Middle frontal gyrus (tissue), 1 donor: ENCODE results near the gene TACO1.
A peak's percentile ranks its signal among the peaks of the same experiment; 100 is the strongest.

Experiments used
- DNase-seq: peaks from one replicate; pipeline ENCODE4 v3.0.0-alpha.2; 2015; ENCODE audit warnings: low spot score; ENCODE audit errors: extremely low spot score

TACO1 gene

DNA sequence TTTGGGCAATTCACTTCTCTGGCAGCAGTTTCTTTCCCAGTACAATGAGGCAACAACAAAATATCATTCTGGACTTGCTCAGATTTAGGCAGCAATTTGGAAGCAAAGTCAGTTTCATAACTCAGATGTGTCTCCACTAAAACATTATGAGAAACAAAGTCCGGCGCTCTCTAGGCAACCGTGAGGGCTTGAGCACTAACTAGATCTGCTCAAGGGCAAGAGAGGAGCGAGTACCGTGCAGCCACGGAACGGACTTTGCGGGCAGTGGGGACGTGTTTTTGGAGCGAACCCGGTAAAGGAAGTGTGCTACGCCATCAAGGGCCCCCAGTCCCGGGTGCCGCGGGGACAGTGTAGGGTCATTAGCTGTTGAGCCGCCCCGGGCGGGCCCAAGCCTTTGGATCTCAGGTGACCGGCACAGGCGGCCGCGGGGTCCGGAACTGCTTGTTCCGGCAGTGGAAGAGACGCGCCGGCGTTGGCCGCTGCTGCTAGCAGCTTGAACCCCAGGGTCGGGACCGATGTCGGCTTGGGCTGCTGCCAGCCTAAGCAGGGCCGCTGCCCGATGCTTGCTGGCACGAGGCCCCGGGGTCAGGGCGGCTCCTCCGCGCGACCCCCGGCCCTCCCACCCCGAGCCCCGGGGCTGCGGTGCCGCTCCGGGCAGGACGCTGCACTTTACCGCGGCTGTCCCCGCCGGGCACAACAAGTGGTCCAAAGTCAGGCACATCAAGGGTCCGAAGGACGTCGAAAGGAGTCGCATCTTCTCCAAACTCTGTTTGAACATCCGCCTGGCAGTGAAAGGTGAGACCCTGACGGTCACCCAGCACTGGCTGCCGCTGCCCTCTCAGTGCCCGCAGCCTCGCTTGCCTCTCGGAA lies at the start of gene TACO1:
Gene TACO1 (plus strand): TSS at position 327 of the 870 bp plus-strand sequence. CDS start 189 bp downstream, at position 516.
- DNase-seq, result peak; percentile 49

- DNase-seq, result no peak
Measured at GRCh38 chr17:63552211-63552610, 48.5 kb upstream of the TACO1 start.

DNA sequence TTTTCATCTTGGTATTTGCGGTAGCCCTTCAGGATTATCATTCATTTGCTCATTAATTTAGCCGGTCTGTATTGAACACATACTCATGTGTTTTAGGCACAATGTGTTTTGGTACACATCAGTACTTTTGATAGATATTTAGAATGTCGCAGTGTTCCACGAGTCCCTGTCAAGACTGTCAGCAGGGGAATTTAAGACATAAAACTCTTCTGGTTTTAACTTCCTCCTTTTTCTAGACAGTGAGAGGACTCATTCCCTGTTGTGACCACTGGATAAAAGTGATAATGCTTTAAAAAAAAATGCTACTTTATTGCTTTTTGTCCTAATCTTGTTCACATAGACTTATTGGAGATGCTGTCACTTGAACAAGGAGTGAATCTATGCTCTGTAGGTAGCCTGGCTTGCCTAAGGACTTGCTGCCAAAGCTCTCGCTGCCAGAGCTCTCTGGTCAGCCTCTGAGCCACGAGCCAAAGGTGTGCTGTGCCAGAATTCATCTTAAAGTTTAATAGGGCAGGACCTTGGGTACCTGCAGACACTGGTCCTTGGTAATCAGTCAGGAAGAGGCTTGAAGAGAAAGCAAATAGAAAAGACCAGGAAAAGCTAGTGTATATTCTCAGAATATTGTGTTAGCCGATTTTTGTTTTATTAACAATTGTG lies 45.1 kb upstream of the TACO1 start:
- no peak for DNase-seq

- no peak for DNase-seq
Measured at GRCh38 chr17:63557416-63557815, 43.3 kb upstream of the TACO1 start.

GRCh38 chr17:63558441-63558840 lies 42.3 kb upstream of the TACO1 start:
- no peak for DNase-seq

DNA sequence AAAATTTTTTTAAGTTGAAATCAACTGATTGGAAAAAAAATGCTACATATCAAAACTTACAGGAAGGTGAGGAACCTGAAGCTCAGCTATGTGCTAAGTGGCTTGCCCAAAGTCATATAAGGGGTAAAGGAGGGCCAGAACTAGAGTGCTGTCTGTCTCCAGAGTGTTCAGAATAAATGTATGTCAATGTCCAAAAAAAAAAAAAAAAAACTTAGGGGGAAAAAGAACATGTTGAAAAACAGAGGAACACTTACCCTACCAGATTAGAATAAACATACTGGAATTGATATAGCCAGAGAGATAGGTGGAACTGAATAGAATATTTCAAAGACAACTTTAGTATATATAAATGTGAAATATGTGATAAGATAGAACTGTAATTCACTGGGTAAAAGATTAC lies 38.9 kb upstream of the TACO1 start:
- DNase-seq, result no peak

DNA sequence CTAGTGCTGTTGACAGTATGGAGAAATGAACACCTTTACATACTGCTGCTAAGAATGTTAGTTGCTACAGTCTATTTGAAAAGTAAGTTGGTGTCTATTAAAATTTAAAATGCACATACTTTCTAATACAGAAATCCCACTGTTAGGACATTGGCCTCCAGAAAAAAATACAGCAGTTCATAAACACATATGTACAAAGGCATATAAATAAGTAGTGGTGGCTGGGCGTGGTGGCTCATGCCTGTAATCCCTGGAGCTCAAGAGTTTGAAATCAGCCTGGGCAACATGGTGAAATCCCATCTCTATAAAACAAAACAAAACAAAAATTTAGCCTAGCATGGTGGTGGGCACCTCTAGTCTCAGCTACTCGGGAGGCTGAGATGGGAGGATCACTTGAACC lies 37.4 kb upstream of the TACO1 start:
- no peak for DNase-seq

DNA sequence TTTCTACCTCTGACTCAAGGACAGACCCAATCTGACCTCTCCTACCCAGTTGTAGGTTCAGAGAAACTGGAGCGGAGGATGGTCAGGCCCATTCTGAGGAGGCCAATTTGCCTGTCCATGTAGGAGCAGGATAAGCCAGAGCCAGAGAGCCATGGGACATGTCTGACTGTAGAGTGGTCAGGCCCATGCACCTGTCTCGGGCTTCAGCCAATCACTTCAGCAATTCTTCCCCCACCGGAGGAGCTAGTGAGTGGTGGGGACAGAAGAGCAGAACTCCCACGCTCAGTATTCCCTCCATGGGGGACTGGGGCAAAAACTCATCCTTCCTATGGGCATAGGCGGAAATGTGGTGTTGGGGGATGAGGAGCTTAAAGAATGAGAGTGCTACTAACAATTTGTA lies 36.1 kb upstream of the TACO1 start:
- no peak for DNase-seq

DNA sequence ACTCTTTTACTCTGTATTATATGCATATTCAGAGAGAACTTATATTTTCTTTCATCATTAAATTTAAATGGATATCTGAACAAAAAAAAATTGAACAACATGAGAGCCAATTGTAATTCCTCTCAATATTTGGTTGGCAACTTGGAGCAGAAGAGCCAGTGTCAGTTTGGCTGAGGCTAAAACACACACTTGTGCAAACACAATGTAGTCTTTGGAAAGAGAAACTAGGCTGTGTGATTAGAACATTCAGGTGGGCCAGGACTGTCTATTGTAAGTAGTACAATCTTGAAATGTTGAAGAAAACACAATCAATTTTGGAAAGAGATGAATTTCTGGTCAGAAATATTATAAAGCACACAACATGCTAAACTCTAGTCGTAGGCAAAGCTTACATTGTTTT lies 33.5 kb upstream of the TACO1 start:
- DNase-seq, result no peak

GRCh38 chr17:63568563-63568962 lies 32.1 kb upstream of the TACO1 start:
- no peak for DNase-seq

GRCh38 chr17:63571632-63572310 lies 28.9 kb upstream of the TACO1 start:
- DNase-seq, result no peak

- DNase-seq, result no peak
Measured at GRCh38 chr17:63573634-63574033, 27.1 kb upstream of the TACO1 start.

DNA sequence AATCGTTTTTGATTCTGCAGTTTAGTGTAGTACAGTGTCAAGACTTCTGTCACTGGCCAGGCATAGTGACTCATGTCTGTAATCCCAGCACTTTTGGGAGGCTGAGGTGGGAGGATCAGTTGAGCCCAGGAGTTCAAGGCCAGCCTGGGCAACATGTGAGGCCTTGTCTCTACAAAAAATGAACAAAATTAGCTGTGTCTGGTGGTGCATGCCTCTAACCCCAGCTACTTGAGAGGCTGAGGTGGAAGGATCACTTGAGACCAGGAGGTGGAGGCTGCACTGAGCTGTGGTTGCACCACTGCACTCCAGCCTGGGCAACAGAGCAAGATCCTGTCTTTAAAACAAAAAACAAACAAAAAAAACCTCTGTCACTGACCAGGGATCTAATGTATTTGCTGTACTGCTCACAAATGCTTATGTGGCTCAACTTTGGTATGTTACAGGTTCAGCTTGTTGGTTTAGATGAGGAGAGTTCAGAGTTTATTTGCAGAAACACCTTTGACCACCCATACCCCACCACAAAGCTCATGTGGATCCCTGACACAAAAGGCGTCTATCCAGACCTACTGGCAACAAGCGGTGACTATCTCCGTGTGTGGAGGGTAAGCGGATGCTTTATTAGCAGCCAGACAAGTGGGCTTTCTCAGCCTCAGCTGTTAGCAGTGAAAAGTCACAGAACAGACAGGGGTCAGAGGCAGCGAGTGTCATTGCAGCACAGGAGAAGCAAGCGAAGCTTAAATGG lies 22.5 kb upstream of the TACO1 start:
- DNase-seq, result no peak

GRCh38 chr17:63578769-63579111 lies 22.0 kb upstream of the TACO1 start:
- DNase-seq, result no peak

- no peak for DNase-seq
Measured at GRCh38 chr17:63579633-63580032, 21.1 kb upstream of the TACO1 start.

GRCh38 chr17:63587770-63588169 lies 12.9 kb upstream of the TACO1 start:
- no peak for DNase-seq

DNA sequence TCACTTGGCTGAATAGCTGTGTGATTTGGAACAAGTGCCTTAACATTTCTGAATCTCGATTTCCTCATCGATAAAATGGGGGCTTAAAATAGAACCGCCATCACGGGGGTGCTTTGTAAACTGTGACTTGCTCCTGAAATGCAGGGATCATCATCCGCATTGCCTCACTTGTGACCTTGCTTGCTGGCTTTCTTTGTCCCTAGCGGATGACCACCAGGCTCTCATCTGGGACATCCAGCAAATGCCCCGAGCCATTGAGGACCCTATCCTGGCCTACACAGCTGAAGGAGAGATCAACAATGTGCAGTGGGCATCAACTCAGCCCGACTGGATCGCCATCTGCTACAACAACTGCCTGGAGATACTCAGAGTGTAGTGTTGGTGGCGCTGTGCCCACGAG lies 11.9 kb upstream of the TACO1 start:
- no peak for DNase-seq

GRCh38 chr17:63589646-63590045 lies 11.0 kb upstream of the TACO1 start:
- no peak for DNase-seq

DNA sequence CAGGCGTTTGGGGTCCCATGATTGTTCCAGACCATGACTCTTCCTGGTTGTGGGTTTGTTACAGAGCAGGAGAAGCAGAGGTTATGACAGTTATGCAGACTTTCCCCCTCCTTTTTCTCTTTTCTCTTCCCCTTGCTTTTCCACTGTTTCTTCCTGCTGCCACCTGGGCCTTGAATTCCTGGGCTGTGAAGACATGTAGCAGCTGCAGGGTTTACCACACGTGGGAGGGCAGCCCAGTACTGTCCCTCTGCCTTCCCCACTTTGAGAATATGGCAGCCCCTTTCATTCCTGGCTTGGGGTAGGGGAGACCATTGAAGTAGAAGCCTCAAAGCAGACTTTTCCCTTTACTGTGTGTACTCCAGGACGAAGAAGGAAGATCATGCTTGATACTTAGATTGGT lies 7.9 kb upstream of the TACO1 start:
- DNase-seq, result no peak

GRCh38 chr17:63595132-63595531 lies 5.6 kb upstream of the TACO1 start:
- DNase-seq, result no peak

GRCh38 chr17:63596856-63597586 lies 3.7 kb upstream of the TACO1 start:
- DNase-seq, result no peak
